Esophagus muscularis mucosa (tissue), 4 donors: ENCODE data around the gene ARHGAP6. TPM values are rescaled to one million over a fixed set of nuclear protein-coding genes. Genes with fewer than 3 reads are reported as not detected.

ENCODE experiments used
- DNase-seq: peaks from one replicate; pipeline ENCODE4 v3.0.0-alpha.2; 2017; ENCODE audit errors: extremely low spot score
- H3K27ac ChIP-seq, 4 donors: fragments of 200-600 bp; sonication (generic); replicated peaks in 1 of 4; 1 replicate in 3 of 4; 2 replicates in 1 of 4; pipeline ENCODE4 v1.5.1; 2016 to 2019; ENCODE audit warnings: mild to moderate bottlenecking in 1 of 4
- H3K27me3 ChIP-seq, 4 donors: fragments of 200-600 bp; sonication (generic); one replicate each; pipeline versions ENCODE4 v1.5.1 to v1.6.0; 2016 to 2019
- H3K36me3 ChIP-seq, 4 donors: fragments of 200-600 bp; sonication (generic); one replicate each; pipeline ENCODE4 v1.5.1; 2016 to 2019
- H3K4me1 ChIP-seq, 4 donors: fragments of 200-600 bp; sonication (generic); one replicate each; pipeline ENCODE4 v1.5.1; 2016 to 2019
- H3K4me3 ChIP-seq, 4 donors: fragments of 200-600 bp; sonication (generic); 1 replicate in 2 of 4; 2 replicates in 2 of 4; pipeline ENCODE4 v1.5.1; 2016 to 2019; ENCODE audit warnings: mild to moderate bottlenecking in 4 of 4, moderate library complexity in 1 of 4
- H3K9me3 ChIP-seq, 4 donors: fragments of 200-600 bp; sonication (generic); 1 replicate in 3 of 4; 2 replicates in 1 of 4; pipeline ENCODE4 v1.5.1; 2016 to 2019
- CTCF ChIP-seq, 3 experiments: fragments of 200-600 bp in 2 of 3; fragments of 450-650 bp in 1 of 3; sonication (generic) in 2 of 3; IDR thresholded peaks; one replicate each; pipeline ENCODE4 v1.5.1; 2017 to 2019; ENCODE audit warnings: antibody characterized with exemption in 3 of 3, mild to moderate bottlenecking in 2 of 3, moderate library complexity in 1 of 3
- EP300 ChIP-seq: sonication (generic); formaldehyde crosslinking; IDR thresholded peaks from one replicate; pipeline ENCODE4 v1.6.1; 2017; ENCODE audit warnings: antibody characterized with exemption
- POLR2A ChIP-seq: fragments of 450-650 bp; IDR thresholded peaks from one replicate; pipeline ENCODE4 v1.6.1; 2017; ENCODE audit warnings: antibody characterized with exemption, moderate library complexity, mild to moderate bottlenecking, low read depth
- POLR2AphosphoS5 ChIP-seq, 2 donors: sonication (generic); formaldehyde crosslinking; IDR thresholded peaks; one replicate each; pipeline ENCODE4 v1.6.1; 2017; ENCODE audit warnings: antibody characterized with exemption in 2 of 2
- WGBS: methylation state at CpG from one replicate; pipeline ENCODE4 v1.1.5; 2018; 5-methylcytosine and 5-hydroxymethylcytosine counted together
- intact Hi-C: fragments of 100-400 bp; cut with DNase I; formaldehyde crosslinking; loops from one replicate; pipeline ENCODE4 v1.15.1; 2023
- total RNA-seq, 4 donors: library from RNA; depleted of rRNA; stranded (reverse); fragments of >200 nt; gene quantifications; one replicate each; pipeline versions ENCODE4 v1.1.0 to v1.2.1, GENCODE V29; 2016

ARHGAP6 gene
- total RNA-seq, 4 donors from 2014 or later = 25.2 to 44.8 (median 30.6) TPM

DNA sequence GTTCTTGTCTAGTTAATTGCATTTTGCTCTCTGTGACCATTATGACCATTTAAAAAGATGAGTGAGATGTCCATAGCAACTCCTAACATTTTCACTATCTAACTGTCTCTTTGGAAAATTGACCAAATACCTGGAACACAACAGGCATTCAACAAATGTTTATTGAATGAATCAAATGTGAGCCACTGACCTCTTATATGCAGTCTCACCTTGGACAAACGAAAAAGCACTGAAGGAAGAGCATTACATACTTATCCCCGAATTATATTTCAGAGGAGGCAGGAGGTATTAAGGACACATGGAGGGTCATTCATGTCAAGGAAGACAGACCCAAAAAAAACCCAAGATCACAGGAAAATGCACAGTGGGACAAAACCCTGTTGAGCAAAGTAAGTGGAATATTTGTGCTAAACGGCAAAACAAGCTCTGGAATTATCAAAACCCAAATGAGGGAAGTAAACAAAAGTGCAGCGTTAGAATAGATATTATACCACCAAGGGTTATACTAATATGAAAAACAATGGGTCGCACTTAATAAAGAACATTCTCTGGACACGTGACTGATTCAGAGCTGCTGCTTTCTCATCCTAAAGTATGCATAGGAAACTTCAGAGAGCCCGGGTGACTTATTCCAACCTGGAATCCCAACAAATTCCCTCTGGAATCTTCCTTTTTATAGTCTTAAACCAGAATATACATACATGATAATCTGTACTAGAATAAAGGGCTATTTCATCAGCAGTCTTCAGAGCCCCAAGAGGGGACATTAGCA lies 240.6 kb downstream of the ARHGAP6 start:
- H3K36me3 ChIP-seq = no peaks in the 10 kb centered on the region
- H3K4me1 ChIP-seq = peaks cover 5 to 73% (median 48%) of the 10 kb centered on the region in 4 donors
- peak overlapping the region in 3 of 4 donors; percentile 45 to 86 (median 85) for H3K27ac ChIP-seq
- H3K9me3 ChIP-seq = no peaks in the 10 kb centered on the region
- H3K4me3 ChIP-seq = no peak overlapping the region
- intact Hi-C loops = no loop called here
- DNase-seq = no peak
- TF ChIP-seq EP300 = no peak
- no peak for TF ChIP-seq POLR2A
- no peak for TF ChIP-seq POLR2AphosphoS5 (IDR thresholded peaks at IDR 0.05)
- TF ChIP-seq CTCF (IDR thresholded peaks at IDR 0.05) = no peak
- H3K27me3 ChIP-seq = no peaks in the 10 kb centered on the region
- WGBS = 56% methylated on average over 7 of the region's 7 CpGs

GRCh38 chrX:11423949-11424348 lies 241.8 kb downstream of the ARHGAP6 start:
- Histone ChIP-seq H3K36me3 (no peaks in the 10 kb centered on the region), H3K4me1 (peaks cover 5 to 70% (median 45%) of the 10 kb centered on the region in 4 donors), H3K4me3 (no peak overlapping the region), H3K27ac (peak overlapping the region in 3 of 4 donors; percentile 5 to 86 (median 85)), H3K9me3 (no peaks in the 10 kb centered on the region), H3K27me3 (no peaks in the 10 kb centered on the region)
- WGBS = 77% methylated on average over 3 of the region's 3 CpGs
- TF ChIP-seq EP300 (no peak), CTCF (IDR thresholded peaks at IDR 0.05) (no peak), POLR2A (no peak), POLR2AphosphoS5 (IDR thresholded peaks at IDR 0.05) (no peak)
- intact Hi-C loops = no loop called here
- no peak for DNase-seq

- intact Hi-C loops = no loop called here
- H3K36me3 ChIP-seq = no peaks in the 10 kb centered on the region
- no peak overlapping the region for H3K4me3 ChIP-seq
- H3K27ac ChIP-seq = peak overlapping the region; percentile 5 to 86 (median 48)
- H3K4me1 ChIP-seq = peaks cover 4 to 68% (median 41%) of the 10 kb centered on the region in 4 donors
- H3K27me3 ChIP-seq = no peaks in the 10 kb centered on the region
- WGBS = 70% methylated on average over 1 of the region's 1 CpG
- no peak for DNase-seq
- TF ChIP-seq EP300 = no peak
- no peak for TF ChIP-seq POLR2A
- TF ChIP-seq POLR2AphosphoS5 (IDR thresholded peaks at IDR 0.05) = peak in 1 of 2 donors; percentile 42
- no peak for TF ChIP-seq CTCF (IDR thresholded peaks at IDR 0.05)
- no peaks in the 10 kb centered on the region for H3K9me3 ChIP-seq
Measured at GRCh38 chrX:11423362-11423818, 242.3 kb downstream of the ARHGAP6 start.

GRCh38 chrX:11422525-11422857 lies 243.2 kb downstream of the ARHGAP6 start:
- Histone ChIP-seq H3K4me3 (no peak overlapping the region), H3K9me3 (no peaks in the 10 kb centered on the region), H3K36me3 (no peaks in the 10 kb centered on the region), H3K27me3 (no peaks in the 10 kb centered on the region), H3K4me1 (peaks cover 0 to 63% (median 36%) of the 10 kb centered on the region in 4 donors), H3K27ac (peak overlapping the region; percentile 49 to 86 (median 70))
- intact Hi-C loops = no loop called here
- no peak for DNase-seq
- no peak for TF ChIP-seq EP300
- no peak for TF ChIP-seq CTCF (IDR thresholded peaks at IDR 0.05)
- no peak for TF ChIP-seq POLR2AphosphoS5 (IDR thresholded peaks at IDR 0.05)
